HCT116 (cell line): ENCODE measurements around the gene PHACTR4.
A peak's percentile ranks its signal among the peaks of the same experiment; 100 is the strongest.

Experiments
- ATF3 ChIP-seq: IDR thresholded peaks from 2 replicates; pipeline ENCODE4 v1.6.1; 2012
- EGR1 ChIP-seq: IDR thresholded peaks from 2 replicates; pipeline ENCODE4 v1.6.1; 2012; ENCODE audit warnings: low read depth
- EZH2 ChIP-seq: fragments of 200-600 bp; sonication (generic); IDR thresholded peaks from 2 replicates; pipeline ENCODE4 v1.6.1; 2017; ENCODE audit warnings: antibody characterized with exemption, mixed run types
- POLR2A ChIP-seq: IDR thresholded peaks from 2 replicates; pipeline ENCODE4 v1.7.0; 2011; ENCODE audit warnings: borderline replicate concordance; ENCODE audit not compliant: insufficient read depth, insufficient read length; ENCODE audit errors: extremely low read depth
- POLR2AphosphoS5 ChIP-seq: IDR thresholded peaks from 2 replicates; pipeline ENCODE4 v1.6.1; 2011; ENCODE audit warnings: mild to moderate bottlenecking, low read depth, low read length, moderate library complexity
- SIN3A ChIP-seq: IDR thresholded peaks from 2 replicates; pipeline ENCODE4 v1.6.1; 2012; ENCODE audit warnings: low read depth
- SP1 ChIP-seq: IDR thresholded peaks from 2 replicates; pipeline ENCODE4 v1.6.1; 2012; ENCODE audit warnings: low read depth
- ZFX ChIP-seq: fragments of 450-650 bp; IDR thresholded peaks from 2 replicates; pipeline ENCODE4 v1.6.1; 2017
- TF ChIP-seq, protein P1 (sequence below), 3 experiments: fragments of 200-600 bp in 1 of 3; sonication (generic) in 1 of 3; IDR thresholded peaks in 2 of 3; conservative IDR thresholded peaks in 1 of 3; 2 replicates each; pipeline ENCODE4 v1.5.1; 2012 to 2017; ENCODE audit warnings: low read depth in 2 of 3, low read length in 2 of 3, antibody characterized with exemption in 1 of 3, borderline replicate concordance in 1 of 3, control low read depth in 1 of 3, mild to moderate bottlenecking in 1 of 3, mixed read lengths in 1 of 3, mixed run types in 1 of 3, moderate library complexity in 1 of 3; ENCODE audit not compliant: insufficient read depth in 1 of 3
- TF ChIP-seq, protein P2 (sequence below): IDR thresholded peaks from 2 replicates; pipeline ENCODE4 v1.6.1; 2011; ENCODE audit warnings: mild to moderate bottlenecking, low read length, moderate library complexity; ENCODE audit not compliant: insufficient replicate concordance; ENCODE audit errors: extremely low read depth

- TF ChIP-seq ATF3 (no peak), POLR2A (peak; percentile 91), EGR1 (no peak), POLR2AphosphoS5 (peak; percentile 94), EZH2 (no peak), SP1 (no peak), SIN3A (no peak), ZFX (no peak)
- TF ChIP-seq, protein P1, sequence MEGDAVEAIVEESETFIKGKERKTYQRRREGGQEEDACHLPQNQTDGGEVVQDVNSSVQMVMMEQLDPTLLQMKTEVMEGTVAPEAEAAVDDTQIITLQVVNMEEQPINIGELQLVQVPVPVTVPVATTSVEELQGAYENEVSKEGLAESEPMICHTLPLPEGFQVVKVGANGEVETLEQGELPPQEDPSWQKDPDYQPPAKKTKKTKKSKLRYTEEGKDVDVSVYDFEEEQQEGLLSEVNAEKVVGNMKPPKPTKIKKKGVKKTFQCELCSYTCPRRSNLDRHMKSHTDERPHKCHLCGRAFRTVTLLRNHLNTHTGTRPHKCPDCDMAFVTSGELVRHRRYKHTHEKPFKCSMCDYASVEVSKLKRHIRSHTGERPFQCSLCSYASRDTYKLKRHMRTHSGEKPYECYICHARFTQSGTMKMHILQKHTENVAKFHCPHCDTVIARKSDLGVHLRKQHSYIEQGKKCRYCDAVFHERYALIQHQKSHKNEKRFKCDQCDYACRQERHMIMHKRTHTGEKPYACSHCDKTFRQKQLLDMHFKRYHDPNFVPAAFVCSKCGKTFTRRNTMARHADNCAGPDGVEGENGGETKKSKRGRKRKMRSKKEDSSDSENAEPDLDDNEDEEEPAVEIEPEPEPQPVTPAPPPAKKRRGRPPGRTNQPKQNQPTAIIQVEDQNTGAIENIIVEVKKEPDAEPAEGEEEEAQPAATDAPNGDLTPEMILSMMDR (IDR thresholded peaks at IDR 0.05 in 2 of 3, conservative IDR thresholded peaks at IDR 0.05 in 1 of 3; ENCODE audit: borderline replicate concordance in 1 of 3, insufficient read depth in 1 of 3, low read depth in 2 of 3, low read length in 2 of 3) = no peak
- TF ChIP-seq, protein P2, sequence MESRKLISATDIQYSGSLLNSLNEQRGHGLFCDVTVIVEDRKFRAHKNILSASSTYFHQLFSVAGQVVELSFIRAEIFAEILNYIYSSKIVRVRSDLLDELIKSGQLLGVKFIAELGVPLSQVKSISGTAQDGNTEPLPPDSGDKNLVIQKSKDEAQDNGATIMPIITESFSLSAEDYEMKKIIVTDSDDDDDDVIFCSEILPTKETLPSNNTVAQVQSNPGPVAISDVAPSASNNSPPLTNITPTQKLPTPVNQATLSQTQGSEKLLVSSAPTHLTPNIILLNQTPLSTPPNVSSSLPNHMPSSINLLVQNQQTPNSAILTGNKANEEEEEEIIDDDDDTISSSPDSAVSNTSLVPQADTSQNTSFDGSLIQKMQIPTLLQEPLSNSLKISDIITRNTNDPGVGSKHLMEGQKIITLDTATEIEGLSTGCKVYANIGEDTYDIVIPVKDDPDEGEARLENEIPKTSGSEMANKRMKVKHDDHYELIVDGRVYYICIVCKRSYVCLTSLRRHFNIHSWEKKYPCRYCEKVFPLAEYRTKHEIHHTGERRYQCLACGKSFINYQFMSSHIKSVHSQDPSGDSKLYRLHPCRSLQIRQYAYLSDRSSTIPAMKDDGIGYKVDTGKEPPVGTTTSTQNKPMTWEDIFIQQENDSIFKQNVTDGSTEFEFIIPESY = no peak
These were observed 140.9 kb downstream of the PHACTR4 start for GRCh38 chr1:28510273-28510969.
